GM19328 (cell line): ENCODE results near the gene MYOM3.

Source experiments
- ATAC-seq: cut with Tn5 transposase; IDR thresholded peaks from one replicate; pipeline ENCODE4 v1.9.1; 2021; ENCODE audit warnings: mild to moderate bottlenecking, moderate library complexity; ENCODE audit not compliant: unreplicated experiment

MYOM3 gene

DNA sequence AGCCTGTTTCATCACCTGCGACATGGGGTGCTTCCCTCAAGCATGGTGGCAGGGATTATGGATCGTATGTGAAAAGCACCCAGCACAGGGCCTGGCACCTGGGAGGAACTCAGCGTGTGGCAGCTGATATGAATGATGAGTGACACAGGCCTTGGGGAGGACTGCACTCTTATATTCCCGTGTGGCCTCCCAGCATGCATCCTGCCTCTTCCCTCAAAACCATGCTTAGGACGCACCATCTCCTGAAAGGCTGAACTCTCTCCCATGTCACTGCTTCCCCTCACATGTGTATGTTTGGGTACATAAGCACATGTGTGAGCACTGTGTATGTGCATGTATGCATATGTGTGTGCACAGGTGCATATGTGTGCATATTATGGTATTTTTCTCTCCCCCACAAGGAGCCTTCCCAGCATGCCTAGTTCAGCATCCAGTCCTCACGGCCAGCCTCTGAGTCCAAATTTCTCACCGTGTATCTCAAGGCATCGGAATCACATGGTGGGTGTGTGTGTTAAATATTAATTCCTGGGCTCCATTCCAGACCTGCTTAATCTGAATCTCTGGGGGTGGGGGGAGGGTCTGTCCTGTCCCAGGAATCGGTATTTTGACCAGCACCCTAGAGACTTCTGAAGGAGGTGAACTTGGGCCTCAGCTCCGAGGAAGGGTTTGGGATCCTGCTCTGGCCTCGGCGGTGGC lies 12.8 kb downstream of the MYOM3 start:
- no peak for ATAC-seq

DNA sequence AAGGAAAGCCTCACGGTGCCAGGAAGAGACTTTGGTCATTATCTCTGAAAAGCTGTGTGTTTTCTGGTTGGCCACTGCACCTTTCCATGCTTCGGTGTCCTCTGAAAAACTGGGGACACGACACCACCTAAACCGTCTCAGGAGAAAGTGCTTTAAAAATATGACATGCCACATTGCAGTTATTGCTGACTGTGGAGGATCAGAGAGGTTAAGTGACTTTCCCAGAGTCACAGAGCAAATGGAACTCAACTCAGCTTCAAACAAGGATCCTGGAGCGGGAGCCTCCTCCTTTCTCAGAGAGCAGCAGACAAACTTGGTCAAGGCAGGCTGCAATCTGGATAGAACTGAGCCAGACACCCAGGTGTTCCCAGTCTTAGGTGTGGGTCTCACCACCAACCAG lies 13.8 kb downstream of the MYOM3 start:
- no peak for ATAC-seq

DNA sequence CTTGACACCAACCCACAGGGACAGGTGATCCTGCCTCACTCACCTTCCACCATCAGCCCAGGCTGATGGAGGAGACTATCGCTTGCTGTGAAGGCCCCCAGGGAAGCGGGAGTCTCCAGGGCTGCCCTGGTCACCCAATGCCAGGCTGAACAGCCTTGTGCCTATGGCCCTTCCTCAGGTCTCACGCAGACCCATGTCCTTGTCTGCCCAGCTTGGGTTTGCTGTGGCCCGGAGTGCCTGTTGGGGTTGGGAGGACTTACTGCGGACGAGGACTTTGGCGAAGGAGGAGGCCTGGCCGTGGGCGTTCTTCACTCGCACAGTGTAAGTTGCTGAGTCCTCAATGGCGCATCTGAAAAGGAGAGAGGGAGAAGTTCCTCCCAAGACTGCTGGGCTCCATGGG lies 14.3 kb downstream of the MYOM3 start:
- ATAC-seq: no peak

DNA sequence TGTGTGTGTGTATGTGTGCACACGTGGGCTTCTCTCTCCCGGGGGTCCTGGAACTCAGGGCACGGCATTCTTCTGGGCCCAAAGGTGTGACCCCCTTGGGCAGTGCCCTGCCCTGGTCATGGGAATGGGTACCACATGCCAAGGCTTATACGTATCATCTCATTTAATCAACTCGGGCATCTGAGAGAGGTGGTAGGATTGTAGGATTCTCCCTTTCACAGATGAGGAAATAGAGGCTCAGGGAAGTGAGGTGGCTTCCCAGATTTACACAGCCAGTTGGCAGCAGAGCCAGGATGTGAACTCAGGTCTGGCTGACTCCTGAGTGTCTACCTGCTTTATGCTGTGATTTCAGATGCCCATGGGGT lies 15.2 kb downstream of the MYOM3 start:
- no peak for ATAC-seq

DNA sequence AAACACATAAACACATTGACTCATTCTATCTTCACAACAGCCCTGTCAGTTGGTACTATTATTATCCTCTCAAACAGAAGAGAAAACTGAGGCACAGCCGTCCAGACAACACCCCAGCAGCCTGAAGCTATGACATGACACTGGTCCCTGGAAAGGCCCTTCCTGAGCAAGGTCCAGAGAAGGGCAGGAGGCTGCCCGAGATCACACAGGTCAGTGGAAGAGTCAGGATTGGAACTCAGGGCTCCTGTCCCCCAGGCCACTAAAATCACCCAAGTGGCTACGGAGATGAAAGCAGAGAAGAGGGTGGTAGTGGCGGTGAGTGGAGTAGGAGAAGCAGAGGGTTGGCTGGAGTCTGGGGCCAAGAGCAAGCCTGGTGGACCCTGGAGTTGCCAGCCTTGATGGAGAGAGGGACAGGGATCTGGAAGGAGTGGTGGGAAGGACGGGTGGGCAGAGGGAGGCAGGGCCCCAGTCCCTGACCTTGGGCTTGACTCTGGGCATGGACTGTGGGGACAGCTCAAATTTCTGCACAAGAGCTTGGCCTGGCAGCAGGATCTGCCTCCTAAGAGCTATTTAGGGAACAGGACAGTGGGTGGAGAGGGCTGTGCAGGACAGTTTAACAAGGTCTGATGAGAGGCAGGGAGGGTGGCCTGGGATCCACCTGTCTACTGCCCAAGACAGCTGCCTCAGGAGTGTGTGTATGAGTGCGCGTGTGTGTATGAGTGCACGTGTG lies 15.8 kb downstream of the MYOM3 start:
- no peak for ATAC-seq

DNA sequence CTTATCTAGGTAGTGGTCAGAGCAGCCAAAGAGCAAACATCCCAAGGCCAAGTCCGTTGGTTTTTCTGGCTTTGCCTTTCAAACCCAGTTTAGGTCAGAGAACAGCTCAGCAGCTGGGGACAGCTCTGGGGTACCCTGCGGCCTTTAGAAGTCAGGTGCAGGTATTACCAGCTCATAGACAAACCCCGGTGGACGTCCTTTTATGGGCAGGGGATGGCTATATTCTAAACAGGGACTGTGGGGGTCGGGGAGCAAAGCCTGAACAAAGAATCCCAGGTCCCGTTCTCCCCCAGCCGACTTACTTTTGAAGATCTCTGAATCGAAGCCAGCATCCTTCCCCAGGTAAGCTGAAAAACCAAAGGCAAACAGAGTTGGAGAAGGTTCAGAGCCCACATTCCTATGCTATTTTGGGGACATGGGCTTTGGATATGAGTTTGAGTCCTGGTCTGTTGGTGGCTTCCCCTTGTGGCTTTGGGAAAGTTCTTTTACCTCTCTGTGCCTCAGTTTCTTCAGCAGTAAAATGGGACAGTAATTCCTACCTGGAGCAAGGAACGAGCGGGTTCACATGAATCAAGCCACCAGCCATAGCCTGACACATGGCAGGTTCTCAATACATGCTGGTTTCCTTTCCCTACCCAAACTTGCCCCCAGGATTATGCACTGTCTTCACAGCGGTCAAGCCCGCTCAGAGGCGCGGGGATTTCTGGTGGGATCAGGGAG lies 16.6 kb downstream of the MYOM3 start:
- no peak for ATAC-seq

DNA sequence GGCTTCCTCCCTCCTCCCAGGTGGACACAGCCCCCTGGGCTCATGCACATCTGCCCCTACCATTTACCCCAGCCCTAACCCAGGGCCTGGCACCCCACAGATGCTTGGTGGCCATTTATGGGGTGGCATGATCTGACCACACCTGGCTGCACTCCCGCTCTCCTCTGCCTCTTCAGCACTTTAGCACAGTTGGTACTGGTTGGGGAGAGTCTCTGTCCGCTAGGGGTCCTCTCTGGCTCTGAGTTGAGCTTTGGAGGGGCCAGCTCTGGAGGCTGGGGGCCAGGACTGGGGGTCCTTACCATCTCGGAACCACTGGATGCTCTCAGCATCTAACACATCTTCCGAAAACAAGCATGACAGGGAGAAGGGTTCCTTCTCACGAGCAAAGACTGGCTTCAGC lies 17.4 kb downstream of the MYOM3 start:
- no peak for ATAC-seq

DNA sequence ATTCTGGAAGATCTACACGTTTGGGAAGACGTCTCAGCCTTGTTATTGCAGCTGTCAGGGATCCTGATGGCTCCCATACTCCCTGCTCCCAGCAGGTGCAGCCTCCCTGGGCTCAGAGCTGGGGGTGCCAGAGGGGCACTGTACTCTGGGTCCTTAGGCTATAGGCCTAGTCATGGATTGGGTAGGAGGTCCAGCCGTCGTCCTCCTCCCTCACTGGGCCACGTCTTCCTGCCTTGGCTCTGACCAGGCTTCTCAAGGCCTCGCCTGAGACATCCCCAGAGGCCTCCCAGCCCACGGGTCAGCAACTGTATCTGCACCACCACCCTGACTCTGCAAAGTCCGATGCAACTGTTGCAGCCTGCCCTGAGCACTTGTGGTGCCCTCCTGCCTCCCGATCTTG lies 18.2 kb downstream of the MYOM3 start:
- no peak for ATAC-seq

DNA sequence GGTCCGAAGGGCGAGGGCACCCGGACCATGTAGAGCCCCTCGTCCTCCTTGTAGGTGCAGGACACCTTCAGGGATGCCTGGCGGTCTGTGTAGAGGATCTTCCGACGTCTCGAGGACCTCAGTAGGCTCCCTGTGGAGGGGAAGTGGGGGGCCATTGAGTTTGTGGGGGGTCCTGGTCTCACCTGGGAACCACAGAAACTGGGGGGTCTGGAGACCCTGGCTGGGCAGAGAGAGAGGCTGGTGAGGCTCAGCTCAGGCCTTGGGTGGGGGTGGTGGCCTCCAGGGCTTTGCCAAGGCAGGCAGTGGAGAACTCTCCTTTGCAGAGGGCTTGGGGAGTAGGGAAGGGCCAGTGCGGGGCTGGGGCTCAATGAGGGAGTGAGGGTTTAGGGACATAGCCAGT lies 19.0 kb downstream of the MYOM3 start:
- ATAC-seq: no peak

DNA sequence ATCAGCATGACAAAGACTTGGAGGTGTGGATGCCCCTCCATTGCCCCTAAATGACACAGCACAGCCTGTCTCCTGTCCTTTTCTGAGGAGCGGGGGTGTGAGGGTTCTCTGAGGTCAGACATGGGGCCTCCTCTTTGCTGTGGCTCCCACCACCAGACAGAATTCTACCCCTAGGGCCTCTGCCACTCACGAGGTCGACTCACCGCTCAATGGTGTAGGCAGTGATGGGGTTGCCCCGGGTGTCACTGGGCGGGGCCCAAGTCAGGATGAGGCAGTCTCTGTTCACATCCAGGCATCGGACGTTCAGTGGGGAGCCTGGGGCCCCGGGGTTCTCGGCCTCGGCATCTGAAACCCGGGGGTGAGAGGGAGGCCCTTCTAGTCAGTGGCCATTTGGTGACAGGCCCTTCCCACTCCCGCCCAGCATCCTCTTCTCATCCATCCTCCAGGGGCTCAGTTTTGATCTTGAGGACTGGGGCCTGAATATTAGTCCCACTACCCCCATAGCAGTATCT lies 19.9 kb downstream of the MYOM3 start:
- no peak for ATAC-seq

DNA sequence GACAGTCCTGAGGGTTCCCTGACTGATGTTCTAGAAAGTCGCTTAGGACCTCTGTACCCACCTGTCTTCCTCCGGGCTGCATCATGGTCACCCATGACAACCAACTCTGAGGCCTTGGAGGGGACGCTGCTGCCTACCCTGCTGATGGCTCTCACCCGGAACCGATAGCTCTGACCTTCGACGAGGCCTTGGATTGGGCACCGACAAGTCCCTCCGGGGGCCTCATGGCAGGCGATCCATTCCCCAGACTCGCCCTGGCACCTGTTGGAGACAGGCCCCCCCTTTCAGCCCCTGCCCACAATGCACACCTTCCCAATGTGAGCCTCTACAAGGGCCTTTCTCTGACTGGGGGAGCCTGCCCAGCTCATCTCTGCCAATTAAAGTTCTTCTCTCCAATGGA lies 21.2 kb downstream of the MYOM3 start:
- ATAC-seq: no peak

DNA sequence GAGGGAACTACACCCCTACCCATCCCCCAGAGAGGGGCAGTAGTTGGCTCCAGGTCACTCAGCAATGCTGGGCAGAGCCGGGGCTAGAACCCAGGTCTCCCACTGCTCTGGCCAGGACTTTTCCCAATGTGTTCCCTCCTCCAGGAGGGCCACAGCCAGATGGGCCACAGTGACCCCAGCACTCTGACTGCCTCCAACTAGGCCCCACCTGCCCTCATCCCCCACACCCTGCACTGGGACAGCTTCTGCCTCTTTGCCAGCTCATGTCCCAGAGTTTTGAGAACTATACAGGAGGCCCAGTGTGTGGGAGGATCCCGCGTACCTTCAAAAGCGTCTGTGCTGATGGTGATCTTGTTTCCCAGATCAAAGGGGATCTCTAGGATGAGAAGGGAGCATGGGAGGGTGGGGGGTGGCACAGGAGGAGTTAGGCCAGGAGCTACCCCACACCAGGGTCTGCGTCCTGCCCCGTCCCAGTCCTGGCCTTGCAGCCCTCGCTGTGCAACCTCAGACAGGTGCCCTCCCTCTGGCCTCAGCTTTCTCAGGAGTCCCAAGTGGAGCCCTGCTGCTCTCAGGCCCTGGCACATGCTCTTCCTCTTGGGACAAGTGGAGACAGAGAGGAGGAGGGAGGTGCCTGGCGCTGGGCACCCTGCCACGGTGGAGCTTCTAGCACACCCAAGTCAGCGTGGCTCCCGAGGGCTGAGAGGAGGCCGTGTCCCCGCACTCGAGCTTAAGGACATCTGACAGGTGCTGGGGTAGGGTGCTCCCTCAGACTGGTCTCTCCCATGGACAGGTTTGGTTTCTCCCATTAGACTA lies 22.0 kb downstream of the MYOM3 start:
- no peak for ATAC-seq

DNA sequence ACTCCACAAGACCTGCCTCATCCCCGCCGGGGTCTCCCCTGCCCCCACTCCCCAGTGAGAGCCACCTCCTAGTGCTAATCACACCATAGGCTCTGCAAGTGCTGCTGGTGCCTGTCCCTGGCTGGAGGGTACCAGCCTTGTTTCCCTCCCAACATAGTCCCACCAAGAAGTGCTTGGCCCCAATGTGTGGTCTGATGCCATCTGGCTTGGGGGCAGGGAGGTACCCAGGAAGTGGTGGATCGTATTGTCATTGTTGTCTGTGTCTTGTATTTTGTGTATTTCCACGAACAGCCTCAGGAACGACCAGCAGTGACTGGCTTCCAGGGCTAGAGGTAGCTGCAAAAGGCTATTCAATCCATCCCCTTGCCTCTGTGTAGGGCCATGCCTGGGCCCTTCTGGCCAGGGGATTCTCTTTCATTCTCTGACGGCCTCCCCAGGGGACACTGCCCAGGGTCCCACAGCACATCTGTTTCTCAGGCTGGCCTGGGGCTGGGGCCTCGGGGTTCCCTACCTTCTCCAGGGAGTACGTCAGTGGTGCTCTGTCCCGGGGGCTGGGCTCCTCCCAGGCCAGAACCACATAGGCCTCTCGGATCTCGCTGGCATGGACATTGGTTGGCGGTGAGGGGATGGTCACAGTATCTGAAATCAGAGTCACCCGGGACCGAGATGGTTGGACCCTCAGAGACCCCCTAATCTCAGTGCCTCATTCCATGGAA lies 22.8 kb downstream of the MYOM3 start:
- ATAC-seq: no peak

DNA sequence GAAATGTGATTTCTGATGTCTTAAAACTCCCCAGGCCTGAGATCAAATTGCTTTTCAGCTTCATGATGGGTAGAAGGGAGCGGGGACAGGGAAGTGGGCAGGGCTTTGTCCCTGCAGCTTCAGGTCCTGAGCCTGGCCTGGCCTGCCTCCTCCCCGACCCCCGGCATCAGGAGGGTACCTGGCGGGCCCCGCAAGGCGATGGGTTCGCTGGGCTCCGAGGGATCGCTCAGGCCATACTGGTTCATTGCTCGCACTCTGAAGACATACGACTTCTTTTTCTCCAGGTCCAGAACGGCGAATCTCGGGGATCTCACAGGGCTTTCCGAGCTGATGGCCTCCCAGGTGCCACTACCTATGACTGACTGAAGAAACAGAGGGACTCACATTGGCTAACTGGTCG lies 25.5 kb downstream of the MYOM3 start:
- ATAC-seq: no peak

DNA sequence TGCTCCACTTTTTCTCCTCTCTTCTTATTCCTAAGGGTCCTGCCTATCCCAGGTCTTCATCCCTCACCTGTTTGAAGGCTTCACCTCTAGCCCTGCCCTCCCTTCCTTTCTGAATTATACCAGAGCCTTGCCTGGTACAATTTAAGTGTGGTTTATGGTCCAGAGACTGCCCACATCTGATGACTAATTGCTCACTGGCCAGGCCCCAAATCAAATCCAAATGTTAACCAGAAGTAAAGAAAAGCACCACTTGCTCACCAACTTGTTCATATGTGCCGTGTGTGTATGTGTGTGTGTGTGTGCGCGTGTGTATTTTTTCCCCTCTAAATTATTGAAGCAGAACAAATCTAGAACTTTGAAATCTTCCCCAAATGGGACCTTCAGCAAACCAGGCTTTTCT lies 26.4 kb downstream of the MYOM3 start:
- ATAC-seq: no peak

DNA sequence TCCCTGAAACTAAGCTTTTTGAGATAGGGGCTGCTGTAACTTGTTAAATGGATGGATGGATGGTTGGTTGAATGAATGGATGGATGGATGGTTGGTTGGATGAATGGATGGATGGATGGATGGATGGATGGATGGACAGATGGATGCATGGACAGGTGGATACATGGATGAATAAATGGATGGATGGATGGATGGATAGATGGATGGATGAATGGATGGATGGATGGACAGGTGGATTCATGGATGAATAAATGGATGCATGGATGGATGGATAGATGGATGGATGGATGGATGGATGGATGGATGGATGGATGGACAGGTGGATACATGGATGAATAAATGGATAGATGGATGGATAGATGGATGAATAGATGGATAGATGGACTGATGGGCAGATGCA lies 26.9 kb downstream of the MYOM3 start:
- ATAC-seq: no peak

DNA sequence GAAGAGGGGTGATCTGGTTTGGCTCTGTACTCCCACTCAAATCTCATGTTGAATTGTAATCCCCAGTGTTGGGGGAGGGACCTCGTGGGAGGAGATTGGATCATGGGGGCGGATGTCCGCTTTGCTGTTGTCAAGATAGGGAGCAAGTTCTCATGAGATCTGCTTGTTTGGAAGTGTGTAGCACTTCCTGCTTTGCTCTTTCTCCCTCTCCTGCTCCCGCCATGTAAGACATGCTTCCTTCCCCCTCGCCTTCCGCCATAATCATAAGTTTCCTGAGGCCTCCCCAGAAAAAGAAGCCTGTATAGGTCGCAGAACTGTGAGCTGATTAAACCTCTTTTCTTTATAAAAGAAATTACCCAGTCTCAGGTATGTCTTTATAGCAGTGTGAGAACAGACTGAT lies 27.9 kb downstream of the MYOM3 start:
- no peak for ATAC-seq

DNA sequence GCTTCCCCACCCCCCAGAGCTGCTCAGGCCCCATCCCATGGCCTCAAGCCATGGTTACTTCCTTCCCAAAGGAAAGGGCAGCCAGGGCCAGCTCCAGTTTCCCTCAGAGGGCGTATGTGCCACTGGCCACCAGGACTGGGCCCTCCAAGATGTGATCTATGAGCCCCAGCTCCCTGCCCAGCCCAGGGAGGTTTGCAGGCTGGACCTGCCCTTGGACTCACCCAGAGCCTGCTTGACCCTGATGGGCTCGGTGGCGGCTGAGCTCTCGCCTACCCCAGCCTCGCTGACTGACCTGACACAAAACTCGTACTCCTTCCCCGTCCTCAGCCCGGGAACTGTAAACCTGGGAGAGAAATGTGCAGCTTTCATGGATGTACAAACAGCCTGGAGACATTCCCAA lies 29.6 kb downstream of the MYOM3 start:
- no peak for ATAC-seq

DNA sequence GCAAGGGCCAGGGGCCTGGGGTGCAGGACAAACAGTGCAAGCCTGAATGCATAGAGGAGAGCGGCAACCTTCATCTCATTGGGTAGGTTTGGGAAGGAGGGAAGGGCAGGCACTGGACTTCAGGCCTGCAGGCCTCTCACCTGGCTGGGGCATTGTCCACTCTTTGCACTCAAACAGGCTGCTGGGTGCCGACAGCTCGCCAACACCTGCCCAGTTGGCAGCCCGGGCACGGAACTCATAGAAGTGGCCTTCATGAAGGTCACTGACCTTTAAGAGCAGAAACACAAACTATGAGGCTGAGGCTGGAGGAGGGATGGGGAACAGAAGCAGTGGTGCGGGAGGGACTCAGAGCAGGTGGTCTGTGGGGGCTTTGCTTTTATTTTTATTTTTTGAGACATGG lies 30.7 kb downstream of the MYOM3 start:
- no peak for ATAC-seq

DNA sequence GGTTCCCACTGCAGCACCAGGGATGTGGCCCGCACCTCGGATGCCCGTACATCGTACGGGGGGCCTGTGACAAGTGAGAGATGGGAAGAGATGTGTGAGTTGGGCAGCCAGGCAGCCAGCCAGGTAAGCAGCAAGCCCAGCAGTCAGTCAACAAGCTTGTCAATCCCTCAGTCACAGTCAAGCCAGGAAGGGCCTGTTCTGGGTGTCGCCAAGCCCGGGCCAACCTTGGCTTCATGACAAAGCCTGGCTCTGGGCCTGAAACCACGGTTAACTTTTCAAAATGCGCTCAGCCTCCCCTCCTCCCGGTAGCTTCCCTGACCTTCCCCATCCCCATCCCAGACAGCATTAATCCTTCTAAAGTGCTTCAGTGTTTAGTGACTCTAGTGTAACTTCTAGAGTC lies 31.8 kb downstream of the MYOM3 start:
- no peak for ATAC-seq
